GM06990 (cell line): ENCODE measurements around the gene NHS.

ENCODE experiments used
- DNase-seq: peaks from one replicate; pipeline ENCODE4 v3.0.0-alpha.2; 2011; ENCODE audit not compliant: insufficient read length; ENCODE audit errors: extremely low read depth
- H3K27me3 ChIP-seq: replicated peaks from 2 replicates; pipeline ENCODE4 v1.6.0; 2011; ENCODE audit warnings: low read length; ENCODE audit not compliant: control insufficient read depth, insufficient read depth
- H3K36me3 ChIP-seq: 2 replicates; pipeline ENCODE4 v1.5.1; 2011; ENCODE audit warnings: low read length; ENCODE audit not compliant: control insufficient read depth, insufficient read depth
- H3K4me3 ChIP-seq: replicated peaks from 2 replicates; pipeline ENCODE4 v1.5.1; 2011; ENCODE audit warnings: low read depth, mild to moderate bottlenecking, control low read depth, low read length
- TF ChIP-seq, protein P1 (sequence below): IDR thresholded peaks from 2 replicates; pipeline ENCODE4 v1.5.1; 2011; ENCODE audit warnings: low read length, control low read depth, mild to moderate bottlenecking, inconsistent platforms; ENCODE audit not compliant: insufficient read depth, poor library complexity, severe bottlenecking

Gene NHS

DNA sequence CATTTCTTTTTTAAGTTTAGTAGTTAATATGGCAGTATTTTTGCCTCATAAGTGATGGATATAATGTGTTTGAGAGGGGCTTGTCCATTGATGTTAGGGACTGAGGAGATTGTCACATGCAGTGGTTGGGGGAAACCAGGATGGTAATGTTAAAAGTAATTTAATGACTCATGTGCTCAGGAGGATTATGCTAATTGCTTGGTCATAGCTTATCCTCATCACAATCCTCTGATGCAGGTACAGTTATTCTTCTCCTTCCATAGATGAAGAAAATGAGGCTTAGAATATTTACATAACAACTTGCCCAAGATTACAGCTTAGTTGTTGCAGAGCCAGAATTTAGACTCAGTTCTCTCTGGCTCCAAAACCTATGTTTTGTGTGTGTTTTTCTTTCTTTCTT is 267.9 kb downstream of the NHS start:
- TF ChIP-seq, protein P1, sequence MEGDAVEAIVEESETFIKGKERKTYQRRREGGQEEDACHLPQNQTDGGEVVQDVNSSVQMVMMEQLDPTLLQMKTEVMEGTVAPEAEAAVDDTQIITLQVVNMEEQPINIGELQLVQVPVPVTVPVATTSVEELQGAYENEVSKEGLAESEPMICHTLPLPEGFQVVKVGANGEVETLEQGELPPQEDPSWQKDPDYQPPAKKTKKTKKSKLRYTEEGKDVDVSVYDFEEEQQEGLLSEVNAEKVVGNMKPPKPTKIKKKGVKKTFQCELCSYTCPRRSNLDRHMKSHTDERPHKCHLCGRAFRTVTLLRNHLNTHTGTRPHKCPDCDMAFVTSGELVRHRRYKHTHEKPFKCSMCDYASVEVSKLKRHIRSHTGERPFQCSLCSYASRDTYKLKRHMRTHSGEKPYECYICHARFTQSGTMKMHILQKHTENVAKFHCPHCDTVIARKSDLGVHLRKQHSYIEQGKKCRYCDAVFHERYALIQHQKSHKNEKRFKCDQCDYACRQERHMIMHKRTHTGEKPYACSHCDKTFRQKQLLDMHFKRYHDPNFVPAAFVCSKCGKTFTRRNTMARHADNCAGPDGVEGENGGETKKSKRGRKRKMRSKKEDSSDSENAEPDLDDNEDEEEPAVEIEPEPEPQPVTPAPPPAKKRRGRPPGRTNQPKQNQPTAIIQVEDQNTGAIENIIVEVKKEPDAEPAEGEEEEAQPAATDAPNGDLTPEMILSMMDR: no peak
- no peak overlapping the region for H3K4me3 ChIP-seq

DNA sequence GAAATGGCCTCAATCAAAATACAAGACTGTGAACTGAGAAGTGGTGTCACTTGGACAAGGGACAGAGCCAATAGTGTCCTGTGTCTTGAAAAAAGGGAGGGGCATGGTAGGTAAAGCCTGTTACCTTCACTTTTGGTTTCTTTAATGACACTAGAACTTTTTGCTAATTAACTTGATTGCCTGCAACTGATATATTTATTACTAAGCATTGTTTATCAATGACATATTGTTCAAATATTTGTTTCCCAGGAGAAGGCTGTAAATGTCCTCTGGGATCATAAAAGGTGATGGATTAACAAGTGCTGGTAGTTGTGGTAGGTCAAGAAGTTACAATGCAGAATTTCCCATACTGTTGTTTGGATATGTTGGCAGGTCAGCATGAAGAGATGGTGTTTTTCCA is 268.5 kb downstream of the NHS start:
- no peak overlapping the region for H3K4me3 ChIP-seq
- TF ChIP-seq, protein P1: no peak
- H3K27me3 ChIP-seq: no peaks in the 10 kb centered on the region
- H3K36me3 ChIP-seq: no peaks in the 10 kb centered on the region
- DNase-seq: no peak

More for the DNA sequence above, 267.9 kb downstream of the NHS start:
- Histone ChIP-seq H3K36me3 (no peaks in the 10 kb centered on the region), H3K27me3 (no peaks in the 10 kb centered on the region)
- DNase-seq: no peak

DNA sequence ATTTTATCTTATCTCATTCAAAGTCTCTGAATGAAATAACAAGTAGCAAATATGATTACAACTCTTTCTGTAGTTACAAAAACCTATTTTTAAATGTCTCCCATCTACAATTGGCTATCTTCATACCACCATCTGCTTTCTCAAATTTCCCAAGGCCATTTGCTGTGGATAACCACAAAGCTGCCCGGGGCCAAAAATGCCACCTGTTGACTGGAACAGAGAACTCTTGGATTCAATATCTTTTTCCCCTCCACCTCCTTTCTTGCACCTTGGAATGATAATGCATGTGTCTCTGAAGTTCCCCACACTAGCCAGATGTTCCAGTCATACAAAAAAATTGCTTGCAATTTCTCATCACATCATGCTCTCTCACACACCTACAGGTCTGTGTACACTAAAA is 269.0 kb downstream of the NHS start:
- no peak overlapping the region for H3K4me3 ChIP-seq
- TF ChIP-seq, protein P1: no peak
- H3K36me3 ChIP-seq: no peaks in the 10 kb centered on the region
- no peaks in the 10 kb centered on the region for H3K27me3 ChIP-seq
- DNase-seq: no peak

DNA sequence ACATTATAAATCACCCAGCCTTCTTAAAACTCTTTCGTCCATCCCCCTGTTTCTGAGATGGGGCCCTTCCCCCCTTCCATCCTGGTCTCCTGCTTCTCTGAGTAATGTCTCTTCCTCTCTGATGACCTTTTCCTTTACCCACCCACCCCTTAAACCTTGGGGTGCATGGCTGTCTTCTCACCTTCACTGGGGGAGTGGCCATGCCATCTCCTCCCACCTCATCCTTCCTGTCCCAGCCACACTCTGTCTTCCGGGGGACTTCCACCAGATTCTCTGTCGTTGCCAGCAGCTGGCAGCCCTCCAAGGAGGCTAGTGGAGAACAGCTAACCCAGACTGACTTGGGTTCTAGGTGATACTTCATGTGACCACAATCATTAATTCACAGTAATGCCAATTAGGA is 279.1 kb downstream of the NHS start:
- Histone ChIP-seq H3K27me3 (no peaks in the 10 kb centered on the region), H3K4me3 (no peak overlapping the region), H3K36me3 (no peaks in the 10 kb centered on the region)
- no peak for DNase-seq
- TF ChIP-seq, protein P1: no peak

DNA sequence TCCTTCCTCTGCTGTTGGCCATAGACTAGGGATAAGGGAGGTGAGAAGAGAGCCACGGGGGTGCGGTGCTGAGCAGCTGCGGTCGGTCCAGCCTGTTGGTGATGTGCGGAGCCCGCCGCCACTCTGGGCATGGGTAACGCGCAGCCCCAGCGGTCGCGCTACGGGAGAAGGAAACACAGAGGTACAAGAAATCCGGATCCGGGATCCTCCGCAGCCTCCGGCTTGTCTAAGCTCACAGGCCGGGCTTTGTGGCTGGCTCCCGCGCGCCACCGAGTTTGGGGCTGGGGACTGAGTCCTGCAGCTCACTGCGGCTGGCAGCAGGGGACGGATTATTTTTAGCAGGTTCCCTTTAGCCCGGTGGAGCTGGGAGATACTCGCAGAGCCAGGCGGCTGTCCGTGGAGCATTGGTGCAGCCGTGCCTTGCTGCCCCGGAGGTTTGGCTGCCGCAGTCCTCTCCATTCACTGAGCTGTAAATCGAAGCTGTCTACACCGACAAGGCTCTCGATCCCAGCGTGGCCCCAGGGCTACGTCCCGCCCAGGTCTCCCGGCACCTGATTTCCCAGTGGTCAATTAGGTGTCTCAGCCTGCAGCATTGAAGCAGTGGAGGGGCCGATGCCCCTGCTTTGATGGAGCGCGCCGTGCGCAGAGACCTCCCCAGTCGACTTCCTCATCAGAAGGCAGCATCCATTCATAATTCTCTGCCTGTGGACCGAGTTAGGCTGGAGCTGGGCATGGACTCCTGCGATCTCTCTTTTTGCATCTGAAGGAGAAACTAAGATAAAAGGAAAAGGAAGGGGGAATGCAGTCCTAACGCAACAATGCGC is 280.4 kb downstream of the NHS start:
- no peaks in the 10 kb centered on the region for H3K36me3 ChIP-seq
- H3K27me3 ChIP-seq: no peaks in the 10 kb centered on the region
- no peak overlapping the region for H3K4me3 ChIP-seq
- TF ChIP-seq, protein P1: no peak
- no peak for DNase-seq
